ENCODE results near the gene TRIOBP.
"Not testable (repeated sequence)": the region's sequence is repeated elsewhere in the genome, so short reads cannot be mapped to it uniquely, and the experiment has no call there.

Gene TRIOBP

DNA sequence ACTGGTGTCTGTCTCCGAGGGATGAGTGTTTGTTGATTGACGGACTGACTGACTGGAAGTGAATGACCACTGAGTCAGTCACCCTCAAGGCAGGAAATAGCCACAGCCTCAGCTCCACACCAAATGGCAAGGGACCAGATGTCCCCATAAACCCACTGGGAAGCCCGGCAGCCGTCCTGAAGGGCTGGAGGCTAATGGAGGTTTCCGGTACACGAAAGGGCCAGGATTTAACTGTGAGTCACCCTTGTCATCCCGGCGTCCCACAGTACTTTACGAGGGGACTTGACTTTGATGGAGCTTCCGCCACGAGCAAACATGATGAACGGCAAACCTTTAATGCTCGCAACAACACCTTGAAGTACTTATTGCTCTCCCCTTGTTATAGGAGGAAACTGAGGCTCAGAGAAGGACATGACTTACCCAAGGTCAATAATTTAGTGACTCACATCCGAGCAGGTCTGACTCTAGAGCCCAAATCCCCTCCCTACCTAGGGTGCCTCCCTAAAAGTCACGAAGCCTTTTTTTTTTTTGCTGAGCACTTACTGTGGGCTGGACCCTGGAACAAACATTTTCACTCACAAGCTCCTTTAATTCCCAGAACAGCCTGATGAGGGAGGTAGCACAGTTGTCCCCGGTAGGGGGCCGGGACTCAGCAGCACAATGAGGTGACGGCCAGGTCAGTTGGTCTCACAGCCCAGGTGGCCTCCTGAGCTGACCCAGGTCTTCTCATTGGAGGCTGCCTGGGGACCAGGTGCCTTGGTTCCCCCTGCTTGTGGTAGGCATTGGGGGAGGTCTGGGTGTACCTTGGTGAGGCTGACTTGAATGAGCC, 85.7 kb downstream of the TRIOBP start:
- DNase-seq, result no peak

DNA sequence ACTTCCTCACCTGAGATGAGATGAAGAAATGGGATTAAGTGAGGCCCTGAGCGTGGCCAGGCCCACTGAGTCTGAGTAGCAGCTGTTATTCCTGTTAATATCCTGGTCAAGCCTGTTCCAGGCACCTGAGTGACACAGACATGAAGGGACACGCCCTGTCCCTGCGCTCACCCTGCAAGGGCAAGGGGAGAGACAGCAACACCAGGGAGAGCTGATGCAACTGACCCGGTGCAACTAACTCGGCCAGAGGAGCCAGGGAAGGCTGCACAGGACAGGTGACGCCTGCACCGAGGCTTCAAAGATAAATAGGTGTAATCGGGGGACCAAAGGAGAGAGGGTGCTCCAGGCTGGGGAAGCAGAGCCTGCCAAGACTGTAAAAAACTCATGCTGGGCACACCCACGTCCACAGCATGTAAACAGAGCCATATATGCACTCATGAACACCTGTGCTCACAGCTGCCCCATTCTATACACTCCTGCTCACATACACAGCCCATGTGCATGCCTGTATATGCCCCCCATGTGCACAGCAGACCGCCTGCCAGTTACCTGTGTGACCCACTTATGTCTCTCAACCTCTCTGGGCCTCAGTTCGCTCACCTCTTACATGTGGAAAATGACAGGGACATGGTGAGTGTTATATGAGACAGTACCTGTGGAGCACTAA, 88.1 kb downstream of the TRIOBP start:
- no peak for DNase-seq

- no peak for DNase-seq
These were observed 93.4 kb downstream of the TRIOBP start for GRCh38 chr22:37790234-37790633.

- DNase-seq, result no peak
These were observed 95.6 kb downstream of the TRIOBP start for GRCh38 chr22:37792494-37792893.

GRCh38 chr22:37794376-37794775, 97.5 kb downstream of the TRIOBP start:
- no peak for DNase-seq

DNA sequence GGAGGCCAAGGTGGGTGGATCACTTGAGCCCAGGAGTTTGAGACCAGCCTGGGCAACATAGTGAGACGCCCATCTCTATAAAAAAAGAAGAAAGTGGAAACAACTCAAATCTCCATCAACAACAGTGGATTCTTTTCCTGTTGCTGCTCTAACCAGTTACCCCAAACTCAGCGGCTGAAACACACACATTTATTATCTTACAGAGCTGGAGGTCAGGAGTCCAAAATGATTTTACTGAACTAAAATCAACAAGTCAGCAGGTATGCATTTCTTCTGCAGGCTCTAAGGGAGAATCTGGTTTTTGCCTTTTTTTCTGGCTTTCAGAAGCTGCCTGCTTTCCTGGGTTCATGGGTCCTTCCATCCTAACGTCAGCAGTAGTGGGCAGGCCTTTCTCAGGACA, 99.2 kb downstream of the TRIOBP start:
- DNase-seq, result no peak

- not testable (repeated sequence) for DNase-seq
These were observed 100.4 kb downstream of the TRIOBP start for GRCh38 chr22:37797259-37797658.

- no peak for DNase-seq
These were observed 101.1 kb downstream of the TRIOBP start for GRCh38 chr22:37797874-37798500.

DNA sequence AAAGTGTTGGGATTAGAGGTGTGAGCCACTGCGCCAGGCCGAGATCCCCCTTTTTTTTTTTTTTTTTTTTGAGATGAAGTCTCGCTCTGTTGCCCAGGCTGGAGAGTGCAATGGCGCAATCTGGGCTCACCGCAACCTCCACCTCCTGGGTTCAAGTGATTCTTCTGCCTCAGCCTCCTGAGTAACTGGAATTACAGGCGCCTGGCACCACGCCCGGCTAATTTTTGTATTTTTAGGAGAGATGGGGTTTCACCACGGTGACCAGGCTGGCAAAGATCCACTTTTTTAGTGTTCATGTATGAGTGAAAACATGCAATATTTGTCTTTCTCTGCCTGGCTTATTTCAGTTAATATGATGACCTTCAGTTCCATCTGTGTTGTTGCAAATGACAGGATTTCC, 103.1 kb downstream of the TRIOBP start:
- not testable (repeated sequence) for DNase-seq

- peak in 1 of 2 experiments; percentile 4 for DNase-seq
These were observed 105.1 kb downstream of the TRIOBP start for GRCh38 chr22:37801946-37802309.

- peak; percentile 23 to 25 for DNase-seq
These were observed 105.7 kb downstream of the TRIOBP start for GRCh38 chr22:37802310-37803194.

- DNase-seq, result no peak
These were observed 106.4 kb downstream of the TRIOBP start for GRCh38 chr22:37803195-37803638.

DNA sequence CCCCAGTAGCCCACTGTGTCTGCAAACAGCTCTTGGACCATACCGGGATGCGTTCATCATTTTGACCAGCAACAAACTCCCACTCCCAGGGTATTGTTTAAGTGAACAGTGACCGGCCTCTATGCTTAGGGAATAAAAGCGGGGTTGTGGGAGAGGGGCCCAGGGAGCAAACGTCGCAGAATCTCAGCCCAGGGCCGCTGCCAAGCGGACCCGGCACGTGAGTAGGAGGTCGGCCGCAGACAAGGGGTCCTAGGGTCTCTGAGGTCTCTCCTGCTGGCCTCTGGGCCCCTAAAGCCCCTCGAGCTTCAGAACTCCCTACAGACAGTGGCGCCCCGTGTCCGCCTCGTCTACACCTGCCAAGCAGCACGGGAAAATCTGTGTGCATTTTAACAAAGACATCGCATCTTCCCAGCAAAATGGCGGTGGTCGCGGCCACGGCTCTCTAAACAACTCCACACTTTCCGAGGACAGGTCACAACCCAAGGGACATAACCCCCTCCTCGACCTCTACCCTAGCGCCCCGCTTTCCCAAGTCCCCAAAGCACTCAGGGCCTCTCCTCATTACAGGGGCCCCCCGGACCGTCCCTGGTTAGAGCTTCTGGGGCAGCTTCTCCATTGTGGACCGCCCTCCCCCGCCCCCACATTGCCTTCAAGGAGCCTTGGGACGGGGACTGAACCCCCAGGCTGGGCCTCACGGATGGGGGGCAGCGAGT, 106.9 kb downstream of the TRIOBP start:
- no peak for DNase-seq

DNA sequence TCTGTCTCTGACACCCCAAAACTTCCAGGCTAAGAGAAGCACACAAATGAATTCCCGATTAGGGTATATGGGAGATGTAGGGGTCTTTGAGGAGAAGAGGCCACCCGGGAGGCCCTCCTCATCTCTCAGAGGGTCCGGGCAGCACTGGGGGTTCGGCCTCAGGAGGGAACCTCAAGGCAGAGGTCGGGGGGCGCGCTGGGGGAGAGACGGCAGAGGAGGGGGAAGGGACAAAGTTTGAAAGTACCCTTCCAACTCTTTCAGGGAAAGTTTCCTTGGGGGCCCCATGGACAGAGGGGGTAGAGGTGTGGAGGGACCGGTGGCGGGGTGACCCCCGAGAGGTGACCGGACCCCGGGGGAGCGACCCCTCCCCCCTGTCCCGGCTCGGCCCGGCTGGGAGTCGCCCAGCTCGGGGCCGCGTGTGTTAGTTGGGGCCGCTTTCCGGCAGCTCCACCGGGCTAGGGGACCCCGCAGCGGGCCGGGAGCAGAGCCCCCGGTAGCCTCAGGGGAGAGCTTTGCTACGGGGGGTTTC, 107.6 kb downstream of the TRIOBP start:
- no peak for DNase-seq

- DNase-seq, result peak; percentile 47 to 55
These were observed 108.3 kb downstream of the TRIOBP start for GRCh38 chr22:37804881-37805809.

DNA sequence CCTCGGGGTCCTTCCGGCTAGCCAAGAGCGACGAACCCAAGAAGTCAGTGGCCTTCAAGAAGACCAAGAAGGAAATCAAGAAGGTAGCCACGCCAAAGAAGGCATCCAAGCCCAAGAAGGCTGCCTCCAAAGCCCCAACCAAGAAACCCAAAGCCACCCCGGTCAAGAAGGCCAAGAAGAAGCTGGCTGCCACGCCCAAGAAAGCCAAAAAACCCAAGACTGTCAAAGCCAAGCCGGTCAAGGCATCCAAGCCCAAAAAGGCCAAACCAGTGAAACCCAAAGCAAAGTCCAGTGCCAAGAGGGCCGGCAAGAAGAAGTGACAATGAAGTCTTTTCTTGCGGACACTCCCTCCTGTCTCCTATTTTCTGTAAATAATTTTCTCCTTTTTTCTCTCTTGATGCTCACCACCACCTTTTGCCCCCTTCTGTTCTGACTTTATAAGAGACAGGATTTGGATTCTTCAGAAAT, 109.0 kb downstream of the TRIOBP start:
- DNase-seq, result peak in 1 of 2 experiments; percentile 30

GRCh38 chr22:37806409-37807333, 109.8 kb downstream of the TRIOBP start:
- DNase-seq, result peak; percentile 22 to 24

DNA sequence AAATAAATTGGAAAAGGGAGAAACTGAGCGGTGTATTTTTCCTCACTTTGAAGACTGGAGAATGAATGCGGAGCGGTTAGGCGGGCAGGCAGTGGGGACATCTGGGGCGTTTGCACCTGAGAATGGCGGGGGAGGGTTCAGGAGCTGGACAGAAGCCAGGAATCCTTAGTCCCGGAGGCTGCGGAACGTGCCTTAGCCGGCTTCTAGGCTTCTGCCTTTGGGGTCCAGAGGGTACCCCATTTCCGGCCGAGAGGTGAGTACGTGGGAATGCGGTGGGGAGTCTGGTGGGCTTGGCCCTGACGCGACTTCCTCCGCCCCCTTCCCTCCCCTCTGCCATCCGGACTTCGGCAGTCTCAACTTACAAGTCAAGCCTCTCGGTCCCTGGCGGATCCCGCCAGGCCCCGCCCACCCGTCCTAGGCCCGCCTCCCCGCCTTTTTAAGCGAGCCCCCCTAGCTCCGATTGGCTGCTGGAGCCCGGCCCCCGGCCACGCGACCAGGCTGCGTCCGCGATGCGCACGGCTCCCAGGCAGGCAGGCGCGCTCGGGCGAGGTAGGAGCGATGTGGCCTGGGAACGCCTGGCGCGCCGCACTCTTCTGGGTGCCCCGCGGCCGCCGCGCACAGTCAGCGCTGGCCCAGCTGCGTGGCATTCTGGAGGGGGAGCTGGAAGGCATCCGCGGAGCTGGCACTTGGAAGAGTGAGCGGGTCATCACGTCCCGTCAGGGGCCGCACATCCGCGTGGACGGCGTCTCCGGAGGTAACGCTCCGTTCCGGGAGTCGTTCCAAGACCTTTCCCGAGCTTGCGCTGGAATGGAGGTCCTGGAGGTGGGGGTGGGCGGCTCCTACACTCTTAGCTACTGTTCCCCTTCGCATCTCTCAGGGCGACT, 110.8 kb downstream of the TRIOBP start, which contains the start of gene GCAT:
TSS of gene GCAT (plus strand) at position 525 of the 884 bp plus-strand sequence. CDS start at position 559, 34 bp downstream.
- DNase-seq, result peak; percentile 86 to 89
